ENCODE data around the gene TRIM47. TPM values are rescaled to one million over a fixed set of nuclear protein-coding genes. Genes with fewer than 3 reads are reported as not detected.

TRIM47 gene
- total and polyA plus RNA-seq, 2 of the 13 experiments (the other 11 are each of a cell fraction or from before 2014, with no cell fraction given), result 33.5 to 82.0 TPM

DNA sequence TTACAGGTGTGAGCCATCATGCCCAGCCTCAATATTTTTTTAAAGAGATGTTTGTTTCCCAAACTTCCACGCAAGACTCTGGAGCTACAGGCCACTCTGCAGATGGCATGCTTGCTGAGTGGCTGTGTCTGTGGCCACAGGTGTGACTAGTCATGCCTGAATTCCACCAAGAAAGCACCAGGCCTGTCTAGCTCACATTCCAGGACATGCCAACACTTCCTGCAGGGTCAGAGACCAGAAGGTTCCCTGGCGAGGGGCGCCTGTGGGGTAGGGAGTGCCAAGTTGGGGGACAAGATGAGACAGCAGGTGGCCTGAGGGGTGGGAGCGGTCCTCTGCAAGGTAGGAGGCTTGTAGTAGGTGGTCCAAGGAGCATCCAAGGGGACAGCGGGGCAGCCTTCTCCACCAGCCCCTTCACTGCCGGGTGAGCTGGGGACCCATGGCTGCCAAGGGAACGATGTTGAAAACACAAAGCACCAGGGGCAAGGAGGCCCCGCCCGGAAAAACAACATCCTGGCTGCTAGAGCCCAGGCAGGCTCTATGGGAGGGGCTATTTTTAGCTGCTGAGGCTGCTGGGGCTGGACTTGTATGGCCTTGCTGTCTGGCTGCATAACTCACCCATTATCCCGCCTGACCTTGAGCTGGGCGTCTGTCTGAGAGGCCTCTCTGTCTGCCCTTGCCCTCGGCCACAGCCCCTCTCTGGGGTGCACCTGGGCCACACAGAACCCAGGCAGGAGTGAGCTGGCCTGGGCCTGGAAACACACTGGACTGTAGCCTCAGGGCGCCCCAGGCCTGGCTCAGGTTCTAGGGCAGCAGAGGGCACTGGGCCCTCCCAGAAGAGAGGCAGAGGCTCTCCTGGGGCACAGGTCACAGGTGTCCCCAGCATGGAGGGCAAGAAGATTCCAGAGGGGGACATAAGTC, 5.7 kb downstream of the TRIM47 start (continued):
- TF ChIP-seq ZNF598 (CRISPR knock-in tag; IDR thresholded peaks at IDR 0.05; ENCODE audit: borderline replicate concordance), result peak; percentile 99
- 0 out of 2 replicates have a peak, but pooled peaks have one; percentile 23 for TF ChIP-seq ZNF225 (CRISPR knock-in tag; IDR thresholded peaks at IDR 0.05)
- TF ChIP-seq PHB2 (IDR thresholded peaks at IDR 0.05; ENCODE audit: partially characterized antibody), result no peak
- no peak for TF ChIP-seq SCMH1 (CRISPR knock-in tag; IDR thresholded peaks at IDR 0.05; ENCODE audit: borderline replicate concordance)
- TF ChIP-seq LCORL (IDR thresholded peaks at IDR 0.05), result no peak
- peak; percentile 98 for TF ChIP-seq LCORL (CRISPR knock-in tag; IDR thresholded peaks at IDR 0.05)
- TF ChIP-seq KDM4B (CRISPR knock-in tag; IDR thresholded peaks at IDR 0.05), result peak; percentile 95
- TF ChIP-seq RFX1 (IDR thresholded peaks at IDR 0.05), result peak; percentile 87
- 0 out of 2 replicates have a peak, but pooled peaks have one; percentile 53 for TF ChIP-seq ZSCAN20 (CRISPR knock-in tag; IDR thresholded peaks at IDR 0.05; ENCODE audit: borderline replicate concordance)
- TF ChIP-seq PCBP2 (optimal IDR thresholded peaks at IDR 0.05; ENCODE audit: low read depth, low read length, poor library complexity, severe bottlenecking), result no peak
- TF ChIP-seq KLF13 (CRISPR knock-in tag; IDR thresholded peaks at IDR 0.05), result no peak; the same call in 1 of the 2 replicates
- TF ChIP-seq MIER2 (CRISPR knock-in tag; IDR thresholded peaks at IDR 0.05), result 0 out of 2 replicates have a peak, but pooled peaks have one; percentile 41
- no peak for TF ChIP-seq ZNF260 (CRISPR knock-in tag; IDR thresholded peaks at IDR 0.05; ENCODE audit: borderline replicate concordance, low read depth)
- peak; percentile 43; the same call in 1 of the 2 replicates for TF ChIP-seq SSRP1 (CRISPR knock-in tag; IDR thresholded peaks at IDR 0.05)
- TF ChIP-seq, protein P1, sequence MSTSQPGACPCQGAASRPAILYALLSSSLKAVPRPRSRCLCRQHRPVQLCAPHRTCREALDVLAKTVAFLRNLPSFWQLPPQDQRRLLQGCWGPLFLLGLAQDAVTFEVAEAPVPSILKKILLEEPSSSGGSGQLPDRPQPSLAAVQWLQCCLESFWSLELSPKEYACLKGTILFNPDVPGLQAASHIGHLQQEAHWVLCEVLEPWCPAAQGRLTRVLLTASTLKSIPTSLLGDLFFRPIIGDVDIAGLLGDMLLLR (CRISPR knock-in tag; IDR thresholded peaks at IDR 0.05), result peak; percentile 31; the same call in 1 of the 2 replicates
- TF ChIP-seq ZNF550 (CRISPR knock-in tag; IDR thresholded peaks at IDR 0.05; ENCODE audit: borderline replicate concordance), result no peak
- TF ChIP-seq, protein P2, sequence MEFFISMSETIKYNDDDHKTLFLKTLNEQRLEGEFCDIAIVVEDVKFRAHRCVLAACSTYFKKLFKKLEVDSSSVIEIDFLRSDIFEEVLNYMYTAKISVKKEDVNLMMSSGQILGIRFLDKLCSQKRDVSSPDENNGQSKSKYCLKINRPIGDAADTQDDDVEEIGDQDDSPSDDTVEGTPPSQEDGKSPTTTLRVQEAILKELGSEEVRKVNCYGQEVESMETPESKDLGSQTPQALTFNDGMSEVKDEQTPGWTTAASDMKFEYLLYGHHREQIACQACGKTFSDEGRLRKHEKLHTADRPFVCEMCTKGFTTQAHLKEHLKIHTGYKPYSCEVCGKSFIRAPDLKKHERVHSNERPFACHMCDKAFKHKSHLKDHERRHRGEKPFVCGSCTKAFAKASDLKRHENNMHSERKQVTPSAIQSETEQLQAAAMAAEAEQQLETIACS (CRISPR knock-in tag; IDR thresholded peaks at IDR 0.05), result peak; percentile 48; the same call in 1 of the 2 replicates
- TF ChIP-seq, protein P3, sequence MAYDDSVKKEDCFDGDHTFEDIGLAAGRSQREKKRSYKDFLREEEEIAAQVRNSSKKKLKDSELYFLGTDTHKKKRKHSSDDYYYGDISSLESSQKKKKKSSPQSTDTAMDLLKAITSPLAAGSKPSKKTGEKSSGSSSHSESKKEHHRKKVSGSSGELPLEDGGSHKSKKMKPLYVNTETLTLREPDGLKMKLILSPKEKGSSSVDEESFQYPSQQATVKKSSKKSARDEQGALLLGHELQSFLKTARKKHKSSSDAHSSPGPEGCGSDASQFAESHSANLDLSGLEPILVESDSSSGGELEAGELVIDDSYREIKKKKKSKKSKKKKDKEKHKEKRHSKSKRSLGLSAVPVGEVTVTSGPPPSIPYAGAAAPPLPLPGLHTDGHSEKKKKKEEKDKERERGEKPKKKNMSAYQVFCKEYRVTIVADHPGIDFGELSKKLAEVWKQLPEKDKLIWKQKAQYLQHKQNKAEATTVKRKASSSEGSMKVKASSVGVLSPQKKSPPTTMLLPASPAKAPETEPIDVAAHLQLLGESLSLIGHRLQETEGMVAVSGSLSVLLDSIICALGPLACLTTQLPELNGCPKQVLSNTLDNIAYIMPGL (CRISPR knock-in tag; IDR thresholded peaks at IDR 0.05; ENCODE audit: borderline replicate concordance in 1 of 2, low read depth in 1 of 2), result peak in 1 of 2 experiments; percentile 85; a peak in 3 of 4 replicates
- peak; percentile 99 for TF ChIP-seq ESRRA (CRISPR knock-in tag; IDR thresholded peaks at IDR 0.05; ENCODE audit: low read depth)
- peak; percentile 25 for TF ChIP-seq MED8 (CRISPR knock-in tag; IDR thresholded peaks at IDR 0.05; ENCODE audit: insufficient replicate concordance)
- TF ChIP-seq, protein P4, sequence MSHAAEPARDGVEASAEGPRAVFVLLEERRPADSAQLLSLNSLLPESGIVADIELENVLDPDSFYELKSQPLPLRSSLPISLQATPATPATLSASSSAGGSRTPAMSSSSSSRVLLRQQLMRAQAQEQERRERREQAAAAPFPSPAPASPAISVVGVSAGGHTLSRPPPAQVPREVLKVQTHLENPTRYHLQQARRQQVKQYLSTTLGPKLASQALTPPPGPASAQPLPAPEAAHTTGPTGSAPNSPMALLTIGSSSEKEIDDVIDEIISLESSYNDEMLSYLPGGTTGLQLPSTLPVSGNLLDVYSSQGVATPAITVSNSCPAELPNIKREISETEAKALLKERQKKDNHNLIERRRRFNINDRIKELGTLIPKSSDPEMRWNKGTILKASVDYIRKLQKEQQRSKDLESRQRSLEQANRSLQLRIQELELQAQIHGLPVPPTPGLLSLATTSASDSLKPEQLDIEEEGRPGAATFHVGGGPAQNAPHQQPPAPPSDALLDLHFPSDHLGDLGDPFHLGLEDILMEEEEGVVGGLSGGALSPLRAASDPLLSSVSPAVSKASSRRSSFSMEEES (CRISPR knock-in tag; IDR thresholded peaks at IDR 0.05), result peak; percentile 80
- TF ChIP-seq AGO1 (IDR thresholded peaks at IDR 0.05; ENCODE audit: low read depth, low read length, poor library complexity, severe bottlenecking), result peak; percentile 94

All from HepG2 (cell line).